GM19023 (cell line): Measurements from ENCODE around the gene SDSL.

Source experiments
- ATAC-seq: cut with Tn5 transposase; IDR thresholded peaks from one replicate; pipeline ENCODE4 v1.9.1; 2021; ENCODE audit warnings: mild to moderate bottlenecking, moderate library complexity; ENCODE audit not compliant: unreplicated experiment

Gene SDSL

GRCh38 chr12:113479216-113479589 lies 57.0 kb downstream of the SDSL start:
- no peak for ATAC-seq

GRCh38 chr12:113479590-113480335 lies 57.6 kb downstream of the SDSL start:
- no peak for ATAC-seq

GRCh38 chr12:113480336-113480971 lies 58.3 kb downstream of the SDSL start:
- no peak for ATAC-seq

GRCh38 chr12:113482334-113482733 lies 60.2 kb downstream of the SDSL start:
- no peak for ATAC-seq

- ATAC-seq, result no peak
Measured at GRCh38 chr12:113485330-113485729, 63.1 kb downstream of the SDSL start.

GRCh38 chr12:113486722-113487121 lies 64.5 kb downstream of the SDSL start:
- no peak for ATAC-seq
